HPDE6-E6E7 (cell line): Measurements from ENCODE around the gene ACR.
A peak's percentile ranks its signal among the peaks of the same experiment; 100 is the strongest.
"Not testable (repeated sequence)": the region's sequence is repeated elsewhere in the genome, so short reads cannot be mapped to it uniquely, and the experiment has no call there.

Source experiments
- DNase-seq: peaks from one replicate; pipeline ENCODE4 v3.0.0; 2011; ENCODE audit warnings: missing footprints; ENCODE audit errors: extremely low spot score

ACR gene

GRCh38 chr22:50732681-50733080 is 5.3 kb upstream of the ACR start:
- DNase-seq, result no peak

GRCh38 chr22:50733521-50734342 is 4.3 kb upstream of the ACR start:
- no peak for DNase-seq

DNA sequence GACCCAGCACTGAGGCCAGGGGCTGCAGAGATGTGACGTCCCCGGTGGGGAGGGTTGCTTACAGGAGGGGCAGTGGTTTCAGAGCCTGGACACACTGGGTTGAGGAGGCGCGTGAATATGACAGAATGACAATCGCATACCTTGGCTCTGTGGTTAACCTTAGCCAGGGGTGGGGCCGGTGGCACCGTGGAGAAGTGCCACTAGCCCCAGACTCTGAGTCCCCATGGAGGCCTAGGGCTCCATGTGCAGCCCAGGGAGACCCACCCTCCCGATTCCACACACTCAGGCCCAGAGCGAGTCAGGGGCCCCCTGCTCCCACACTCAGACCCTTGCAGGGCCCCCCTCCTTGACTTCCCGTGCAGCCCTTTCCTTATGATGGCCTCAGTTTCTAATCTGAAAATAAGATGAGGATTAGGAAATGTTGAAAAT is 3.6 kb upstream of the ACR start:
- DNase-seq, result no peak

GRCh38 chr22:50734986-50735738 is 2.8 kb upstream of the ACR start:
- DNase-seq, result no peak

DNA sequence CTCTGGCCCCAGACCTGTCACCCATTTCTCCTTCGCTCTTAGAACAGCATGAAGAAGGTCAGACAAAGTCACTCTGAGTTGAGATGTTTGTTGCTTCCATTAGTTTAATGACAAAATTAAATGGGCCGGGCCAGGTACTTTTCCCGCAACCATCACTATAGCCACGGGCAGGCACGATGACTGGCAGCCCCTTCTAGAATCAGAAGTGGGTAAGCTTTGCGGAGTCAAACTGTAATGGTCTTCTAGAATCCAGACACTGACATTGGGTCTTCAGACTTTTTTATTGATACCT is 2.3 kb upstream of the ACR start:
- DNase-seq, result no peak

- DNase-seq, result no peak
Observed at GRCh38 chr22:50738649-50739227, 734 bp downstream of the ACR start.

DNA sequence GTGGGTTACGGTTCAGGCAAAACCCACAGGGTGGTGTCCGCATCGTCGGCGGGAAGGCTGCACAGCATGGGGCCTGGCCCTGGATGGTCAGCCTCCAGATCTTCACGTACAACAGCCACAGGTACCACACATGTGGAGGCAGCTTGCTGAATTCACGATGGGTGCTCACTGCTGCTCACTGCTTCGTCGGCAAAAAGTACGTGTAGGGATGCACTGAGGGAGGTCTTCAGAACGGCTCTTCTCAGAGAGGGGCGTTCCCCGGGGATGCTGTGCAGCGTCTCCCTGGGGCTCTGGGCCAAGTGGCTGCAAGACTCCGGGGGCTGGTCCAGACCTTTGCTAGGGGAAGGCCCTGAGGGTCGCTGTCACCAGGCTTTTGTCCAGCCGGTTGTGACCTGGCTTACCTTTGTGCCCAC is 1.3 kb downstream of the ACR start:
- no peak for DNase-seq

- no peak for DNase-seq
Observed at GRCh38 chr22:50739894-50740293, 1.9 kb downstream of the ACR start.

GRCh38 chr22:50740714-50741113 is 2.7 kb downstream of the ACR start:
- not testable (repeated sequence) for DNase-seq

- DNase-seq, result not testable (repeated sequence)
Observed at GRCh38 chr22:50744424-50744823, 6.4 kb downstream of the ACR start.

GRCh38 chr22:50747521-50747920 is 9.5 kb downstream of the ACR start:
- DNase-seq, result not testable (repeated sequence)

DNA sequence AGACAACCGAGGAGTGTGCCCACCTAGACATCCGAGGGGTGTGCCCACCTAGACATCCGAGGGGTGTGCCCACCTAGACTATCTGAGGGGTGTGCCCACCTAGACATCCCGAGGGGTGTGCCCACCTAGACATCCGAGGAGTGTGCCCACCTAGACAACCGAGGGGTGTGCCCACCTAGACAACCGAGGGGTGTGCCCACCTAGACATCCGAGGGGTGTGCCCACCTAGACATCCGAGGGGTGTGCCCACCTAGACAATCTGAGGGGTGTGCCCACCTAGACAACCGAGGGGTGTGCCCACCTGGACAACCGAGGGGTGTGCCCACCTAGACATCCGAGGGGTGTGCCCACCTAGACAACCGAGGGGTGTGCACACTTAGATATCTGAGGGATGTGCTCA is 10.6 kb downstream of the ACR start:
- not testable (repeated sequence) for DNase-seq

GRCh38 chr22:50749302-50750074 is 11.5 kb downstream of the ACR start:
- not testable (repeated sequence) for DNase-seq

- not testable (repeated sequence) for DNase-seq
Observed at GRCh38 chr22:50755251-50755650, 17.2 kb downstream of the ACR start.

- not testable (repeated sequence) for DNase-seq
Observed at GRCh38 chr22:50756406-50756805, 18.4 kb downstream of the ACR start.

DNA sequence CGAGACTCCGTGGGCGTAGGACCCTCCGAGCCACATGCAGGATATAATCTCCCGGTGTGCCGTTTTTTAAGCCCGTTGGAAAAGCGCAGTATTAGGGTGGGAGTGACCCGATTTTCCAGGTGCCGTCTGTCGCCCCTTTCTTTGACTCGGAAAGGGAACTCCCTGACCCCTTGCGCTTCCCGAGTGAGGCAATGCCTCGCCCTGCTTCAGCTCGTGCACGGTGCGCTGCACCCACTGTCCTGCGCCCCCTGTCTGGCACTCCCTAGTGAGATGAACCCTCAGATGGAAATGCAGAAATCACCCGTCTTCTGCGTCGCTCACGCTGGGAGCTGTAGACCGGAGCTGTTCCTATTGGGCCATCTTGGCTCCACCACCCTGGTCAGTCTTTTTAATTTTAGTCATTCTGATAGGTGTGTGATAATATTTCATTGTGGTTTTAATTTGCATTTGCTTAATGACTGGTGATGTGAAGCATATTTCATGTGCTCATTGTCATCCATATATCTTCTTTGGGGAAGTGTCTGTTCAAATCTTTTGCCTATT is 19.0 kb downstream of the ACR start:
- not testable (repeated sequence) for DNase-seq

- DNase-seq, result not testable (repeated sequence)
Observed at GRCh38 chr22:50759597-50760341, 21.8 kb downstream of the ACR start.

- DNase-seq, result not testable (repeated sequence)
Observed at GRCh38 chr22:50761829-50762228, 23.8 kb downstream of the ACR start.

GRCh38 chr22:50764288-50764687 is 26.3 kb downstream of the ACR start:
- not testable (repeated sequence) for DNase-seq

GRCh38 chr22:50775132-50775531 is 37.1 kb downstream of the ACR start:
- DNase-seq, result peak; percentile 22

DNA sequence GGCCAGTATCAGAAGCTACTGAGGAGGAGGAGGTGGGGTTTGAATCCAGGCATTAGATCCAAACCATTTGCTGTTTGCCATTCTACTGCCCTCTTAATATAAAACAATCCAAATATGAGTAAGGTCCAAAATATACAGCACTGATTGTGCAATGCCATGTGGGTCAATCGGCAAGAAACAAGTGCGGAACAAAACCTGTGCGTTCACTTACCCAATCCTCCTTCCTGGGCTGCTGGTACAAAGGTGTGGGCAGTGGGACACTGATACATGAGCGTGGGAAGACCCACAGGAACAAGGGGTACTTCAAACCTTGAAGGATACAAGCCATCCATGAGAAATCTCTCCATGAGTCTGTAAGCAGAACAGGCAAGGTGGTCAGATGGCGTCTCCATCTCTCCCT is 39.6 kb downstream of the ACR start:
- DNase-seq, result not testable (repeated sequence)
